ENCODE data around the gene PTMA.

PTMA gene

GRCh38 chr2:231676243-231676642 lies 32.1 kb upstream of the PTMA start:
- DNase-seq = no peak

- peak; percentile 74 for DNase-seq
Observed at GRCh38 chr2:231677632-231678104, 30.7 kb upstream of the PTMA start.

GRCh38 chr2:231679908-231680284 lies 28.4 kb upstream of the PTMA start:
- DNase-seq = no peak

- no peak for DNase-seq
Observed at GRCh38 chr2:231680285-231680991, 27.9 kb upstream of the PTMA start.

- peak; percentile 86 for DNase-seq
Observed at GRCh38 chr2:231680992-231681852, 27.1 kb upstream of the PTMA start.

- DNase-seq = no peak
Observed at GRCh38 chr2:231682603-231683291, 25.6 kb upstream of the PTMA start.

DNA sequence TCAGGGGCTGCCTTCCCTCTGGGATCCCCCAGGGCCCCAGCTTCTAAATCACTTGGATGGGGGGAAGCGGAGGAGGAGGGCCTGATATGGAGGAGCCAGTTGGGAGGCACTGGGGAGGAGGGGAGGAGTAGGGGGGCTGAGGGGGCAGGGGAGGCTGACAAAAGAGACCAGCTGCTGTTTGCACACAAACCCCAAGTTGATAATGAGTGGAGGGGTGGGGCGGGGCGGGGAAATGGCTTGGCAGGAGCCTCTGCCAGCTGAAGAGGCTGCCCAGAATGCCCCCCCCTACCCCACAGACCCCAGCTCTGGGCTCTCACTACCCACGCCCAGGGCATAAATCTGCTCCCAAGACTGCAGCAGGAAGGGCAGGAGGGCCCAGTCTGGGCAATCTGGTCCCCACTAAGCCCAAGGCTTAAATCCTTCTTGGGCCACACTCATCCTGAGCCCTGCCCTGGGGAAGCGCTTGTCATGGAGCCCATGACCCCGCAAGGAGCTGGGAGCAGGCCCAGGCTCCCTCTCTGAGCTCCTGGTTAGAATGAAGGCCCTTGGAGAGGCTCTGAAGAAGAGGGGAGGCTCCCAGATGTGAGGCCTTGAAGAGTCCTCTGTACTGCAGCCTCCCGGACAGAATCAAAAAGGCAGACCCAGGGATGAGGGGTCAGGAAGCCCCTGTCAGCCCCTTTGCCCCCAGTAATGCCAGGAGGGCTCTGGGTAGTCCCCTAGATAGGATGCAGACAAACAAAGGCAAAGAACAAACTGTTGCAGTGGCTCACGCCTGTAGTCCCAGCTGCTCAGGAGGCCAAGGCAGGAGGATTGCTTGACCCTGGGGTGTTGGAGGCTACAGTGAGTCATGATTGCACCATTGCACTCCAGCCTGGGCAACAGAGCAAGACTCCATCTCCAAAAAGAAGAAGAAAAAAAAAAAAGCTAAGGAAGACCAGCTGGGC lies 24.8 kb upstream of the PTMA start:
- DNase-seq = no peak

GRCh38 chr2:231684314-231685223 lies 23.8 kb upstream of the PTMA start:
- no peak for DNase-seq

DNA sequence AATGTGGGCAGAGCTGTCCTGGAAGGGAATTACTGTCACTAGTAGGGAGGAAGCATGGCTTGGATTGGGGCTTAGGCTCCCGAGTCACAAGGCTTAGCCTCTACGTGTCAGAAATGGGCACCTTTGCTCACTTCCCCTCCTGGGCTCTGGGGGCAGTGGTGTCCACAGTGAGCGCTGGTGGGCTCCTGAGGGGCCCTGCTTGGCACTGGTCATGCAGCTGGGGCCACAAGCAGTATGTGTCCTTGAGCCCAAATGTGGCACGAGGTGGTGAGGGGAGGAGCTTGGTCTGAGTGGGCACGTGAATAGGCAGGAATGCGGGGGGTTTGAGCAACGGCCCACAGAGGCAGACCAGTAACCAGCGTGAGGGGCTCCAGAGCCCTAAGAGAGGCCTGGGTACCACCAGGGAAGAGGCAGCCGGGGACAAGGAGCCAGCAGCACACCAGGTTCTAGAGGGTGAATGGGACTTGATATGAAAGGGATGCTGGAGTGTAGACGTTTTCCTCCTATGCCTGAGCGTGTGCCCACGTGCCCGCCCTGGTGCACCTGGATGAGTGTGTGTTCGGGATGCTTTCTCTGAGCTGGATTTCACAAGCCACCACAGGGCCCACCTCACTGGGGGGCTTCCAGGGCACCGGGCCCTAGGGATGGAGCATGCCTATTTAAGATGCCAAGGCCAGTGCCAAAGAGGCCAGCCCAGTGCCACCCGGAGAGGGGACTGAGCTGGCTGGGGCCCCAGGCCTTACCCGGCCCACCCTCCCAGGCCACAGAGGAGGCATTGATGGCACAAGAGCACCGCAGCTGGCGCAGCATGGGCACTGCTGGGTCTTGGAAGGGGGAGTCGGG lies 22.8 kb upstream of the PTMA start:
- DNase-seq = no peak

GRCh38 chr2:231686192-231687100 lies 21.9 kb upstream of the PTMA start:
- no peak for DNase-seq

DNA sequence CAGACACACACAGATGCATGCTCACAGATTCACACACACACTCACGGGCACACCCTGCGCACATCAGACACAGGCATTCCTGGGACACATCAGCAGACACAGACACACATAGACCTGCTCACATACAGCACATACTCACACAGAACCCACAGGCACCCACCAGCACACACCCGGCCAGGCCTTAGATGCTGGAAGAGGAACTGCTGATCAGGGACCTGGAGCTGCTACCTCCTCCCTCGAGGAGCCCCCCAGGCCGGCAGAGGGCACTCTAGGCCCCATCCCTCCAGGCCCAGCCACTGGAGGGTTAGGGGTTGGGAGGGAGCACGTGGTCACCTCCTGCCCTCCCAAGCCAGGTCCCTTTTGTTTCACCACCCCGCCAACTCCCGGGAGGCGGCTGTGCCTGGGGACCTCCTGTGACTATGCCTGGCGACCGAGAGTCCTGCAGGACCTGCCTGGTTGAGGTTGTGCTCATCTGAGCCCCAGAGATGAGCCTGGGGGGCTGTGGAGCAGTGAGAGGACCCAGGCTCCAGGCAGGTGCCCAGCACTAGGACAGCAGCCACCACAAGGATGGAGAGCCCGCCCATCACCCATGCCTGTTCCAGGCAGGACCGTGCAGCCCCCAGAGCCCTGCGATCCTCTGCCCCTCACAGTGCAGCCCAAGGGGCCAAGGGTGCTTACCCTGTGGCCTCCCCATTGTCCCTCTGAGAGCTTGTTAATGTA lies 21.0 kb upstream of the PTMA start:
- DNase-seq = peak; percentile 33

DNA sequence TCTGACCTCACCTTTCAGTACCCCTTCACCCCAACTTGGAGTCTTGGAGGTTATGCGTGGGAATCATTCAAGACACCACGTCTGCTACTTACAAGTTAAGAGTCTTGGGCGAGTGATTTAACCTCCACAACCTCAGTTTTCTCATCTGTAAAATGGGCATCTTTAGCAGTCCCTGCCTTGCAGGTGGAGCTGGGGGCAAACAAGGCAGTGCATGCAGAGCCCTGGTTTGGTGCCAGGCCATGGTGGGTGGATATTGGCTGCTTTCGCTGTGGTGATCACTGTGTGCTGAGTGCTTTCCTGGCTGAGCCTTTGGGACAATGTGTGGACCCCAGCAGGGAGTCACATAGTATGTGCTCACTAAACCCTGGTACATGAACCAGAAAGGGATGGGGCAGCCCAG lies 20.4 kb upstream of the PTMA start:
- no peak for DNase-seq

- DNase-seq = no peak
Observed at GRCh38 chr2:231688719-231689118, 19.6 kb upstream of the PTMA start.

DNA sequence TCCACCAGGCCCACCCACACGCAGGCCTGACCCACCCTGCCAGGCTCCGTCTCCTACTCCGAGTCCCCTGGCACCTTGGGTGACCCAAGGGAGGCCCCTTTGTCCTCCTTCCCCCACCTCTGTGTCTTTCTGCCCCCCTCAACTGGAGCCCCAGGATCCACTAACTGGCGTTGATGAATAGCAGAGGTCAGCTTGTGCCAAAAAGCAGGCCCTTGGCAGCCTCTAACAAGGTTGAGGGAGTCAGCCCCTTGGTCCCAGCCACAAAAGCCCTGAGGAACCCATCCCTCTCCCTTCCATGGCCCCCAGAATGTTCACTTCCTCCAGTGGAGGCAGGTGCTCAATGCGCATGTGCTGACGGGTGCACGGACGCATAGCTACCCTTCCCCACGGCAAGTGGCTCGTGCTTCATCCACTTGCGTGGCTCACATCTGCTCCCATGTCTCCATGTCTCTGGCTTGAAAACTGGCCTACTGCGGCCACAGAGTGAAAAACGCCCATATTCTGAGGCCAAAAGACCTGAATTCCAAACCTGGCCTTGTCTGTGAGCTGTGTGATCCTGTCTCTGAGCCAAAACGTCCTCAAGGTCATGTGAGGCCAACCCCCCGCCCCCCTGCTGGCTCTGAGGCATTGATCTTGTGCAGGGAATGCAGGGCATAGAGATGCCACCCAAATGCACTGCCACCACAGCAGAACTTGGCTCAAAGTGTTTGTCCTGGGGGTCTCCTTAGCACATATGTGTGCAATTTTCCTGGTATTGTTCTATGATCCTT lies 19.0 kb upstream of the PTMA start:
- no peak for DNase-seq

GRCh38 chr2:231691251-231691772 lies 17.0 kb upstream of the PTMA start:
- DNase-seq = no peak

- DNase-seq = no peak
Observed at GRCh38 chr2:231692847-231693246, 15.5 kb upstream of the PTMA start.

- peak; percentile 16 for DNase-seq
Observed at GRCh38 chr2:231693956-231694355, 14.4 kb upstream of the PTMA start.

Data from fibroblast of skin of abdomen (primary cell).